GM21515 (cell line): ENCODE results near the gene CPTP.
A peak's percentile ranks its signal among the peaks of the same experiment; 100 is the strongest.
"Not testable (repeated sequence)": the region's sequence is repeated elsewhere in the genome, so short reads cannot be mapped to it uniquely, and the experiment has no call there.

Source experiments
- ATAC-seq: cut with Tn5 transposase; IDR thresholded peaks from one replicate; pipeline ENCODE4 v1.9.1; 2021; ENCODE audit not compliant: unreplicated experiment

The CPTP gene

GRCh38 chr1:1360506-1361169, 36.0 kb downstream of the CPTP start:
- no peak for ATAC-seq

DNA sequence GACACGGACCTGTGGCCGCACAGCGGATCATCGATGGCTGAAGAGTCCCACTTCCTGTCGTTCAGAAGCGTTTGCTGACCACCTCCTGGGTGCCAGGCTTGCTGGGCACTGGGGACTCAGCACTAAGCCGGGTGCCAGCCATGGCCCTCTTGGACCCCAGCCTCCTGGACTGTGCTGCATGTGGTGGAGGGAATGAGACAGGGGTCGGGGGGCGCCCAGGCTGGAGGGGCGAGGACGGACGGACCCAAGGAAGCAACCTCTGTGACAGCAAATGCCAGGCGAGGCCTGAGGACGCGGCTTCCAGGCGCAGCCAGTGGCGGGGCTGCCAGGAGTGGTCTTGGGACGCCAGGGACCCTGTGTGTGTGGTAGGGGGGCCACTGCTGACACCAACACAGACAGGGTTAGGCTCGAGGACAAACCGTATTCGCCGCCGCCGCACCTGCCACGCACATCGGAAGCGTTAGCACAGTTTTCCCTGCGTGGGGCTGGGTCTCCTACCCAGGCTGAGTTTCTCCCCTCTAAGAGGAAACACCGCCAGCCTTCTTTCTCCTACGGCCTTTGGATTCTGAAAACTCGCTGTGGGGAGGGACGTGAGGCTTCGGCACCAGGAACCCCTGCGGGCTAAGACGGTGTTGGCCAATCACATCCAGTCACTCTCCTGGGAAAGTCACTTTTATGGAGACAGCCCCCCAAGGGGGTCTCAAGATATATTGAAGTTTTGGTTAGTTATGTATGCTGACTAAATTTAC, 36.8 kb downstream of the CPTP start:
- no peak for ATAC-seq

DNA sequence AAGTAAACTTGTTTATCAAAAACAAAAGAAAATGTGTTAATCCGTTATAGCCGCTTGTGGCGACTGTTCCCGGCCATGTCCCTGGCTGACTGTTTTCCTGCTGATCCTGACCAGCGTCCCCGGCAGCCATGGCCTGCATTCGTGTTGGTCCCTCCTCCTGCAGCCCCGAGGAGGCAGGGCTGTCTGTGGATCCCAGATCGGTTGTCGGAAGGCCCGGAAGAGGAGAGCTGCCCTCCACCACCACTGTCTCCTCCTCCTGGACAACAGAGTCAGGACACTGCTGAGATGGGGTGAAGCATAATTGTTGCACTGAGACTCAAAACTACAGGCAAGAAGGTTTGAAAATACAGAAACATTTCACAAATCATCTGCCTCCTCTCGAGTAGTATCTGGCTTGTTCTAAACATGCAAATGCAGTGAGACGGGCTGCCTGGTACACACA, 37.4 kb downstream of the CPTP start:
- ATAC-seq, result no peak

GRCh38 chr1:1364266-1364665, 39.7 kb downstream of the CPTP start:
- ATAC-seq, result no peak

GRCh38 chr1:1365875-1366698, 41.5 kb downstream of the CPTP start:
- ATAC-seq, result no peak

GRCh38 chr1:1366699-1367066, 42.1 kb downstream of the CPTP start:
- no peak for ATAC-seq

GRCh38 chr1:1367315-1367714, 42.7 kb downstream of the CPTP start:
- ATAC-seq, result no peak

DNA sequence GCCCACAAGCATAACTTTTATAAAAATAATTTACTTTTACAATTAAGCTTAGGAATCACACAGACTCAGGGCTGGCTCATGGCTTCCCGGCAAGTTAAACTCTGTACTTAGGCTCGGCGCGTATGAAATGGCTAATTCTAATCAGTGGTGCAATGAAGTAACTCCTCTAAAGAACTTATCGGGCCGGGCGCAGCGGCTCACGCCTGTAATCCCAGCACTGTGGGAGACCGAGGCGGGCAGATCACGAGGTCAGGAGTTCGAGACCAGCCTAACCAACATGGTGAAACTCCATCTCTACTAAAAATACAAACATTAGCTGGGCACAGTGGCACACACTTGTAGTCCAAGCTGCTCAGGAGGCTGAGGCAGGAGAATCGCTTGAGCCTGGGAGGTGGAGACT, 45.5 kb downstream of the CPTP start:
- not testable (repeated sequence) for ATAC-seq

- no peak for ATAC-seq
Measured at GRCh38 chr1:1370771-1371300, 46.2 kb downstream of the CPTP start.

GRCh38 chr1:1371364-1371745, 46.8 kb downstream of the CPTP start:
- ATAC-seq, result no peak

- ATAC-seq, result no peak
Measured at GRCh38 chr1:1371746-1372711, 47.4 kb downstream of the CPTP start.

DNA sequence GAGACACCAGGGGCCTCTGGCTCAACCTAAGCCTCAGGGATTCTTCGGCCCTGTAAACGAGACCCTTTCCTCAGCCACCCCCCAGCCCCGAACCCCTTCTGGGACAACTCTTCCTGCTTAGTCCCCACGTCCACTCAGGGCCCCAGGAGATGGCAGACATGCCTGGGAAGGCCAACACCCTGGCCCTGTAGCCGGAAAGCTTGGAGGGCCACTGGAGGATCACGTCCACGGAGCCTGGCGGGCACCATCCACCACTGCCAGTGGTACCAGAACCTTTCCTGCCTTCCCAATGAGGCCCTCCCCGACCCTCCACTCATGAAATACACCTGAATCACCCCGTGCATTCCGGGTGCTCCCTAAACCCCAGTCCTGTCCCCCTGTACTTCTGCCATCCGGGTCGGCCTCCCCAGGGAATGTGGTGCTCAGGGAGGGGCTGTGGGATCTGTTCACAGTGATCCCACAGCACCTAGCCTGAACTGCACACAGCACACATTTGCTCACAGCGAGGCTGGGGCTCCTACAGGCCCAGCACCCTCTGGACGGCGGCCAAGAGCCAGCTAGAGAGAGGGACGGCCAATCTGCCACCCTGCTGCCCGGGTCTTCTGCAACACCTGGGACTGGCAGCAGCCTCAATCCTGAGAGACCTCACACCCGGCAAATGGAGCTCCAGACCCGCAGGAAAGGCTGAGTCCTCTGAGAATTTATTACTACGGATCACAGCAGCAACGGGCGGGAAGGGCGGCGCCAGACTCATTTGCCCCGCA, 48.6 kb downstream of the CPTP start:
- no peak for ATAC-seq

- ATAC-seq, result no peak
Measured at GRCh38 chr1:1373815-1374588, 49.4 kb downstream of the CPTP start.

- ATAC-seq, result peak; percentile 3
Measured at GRCh38 chr1:1374589-1374928, 50.0 kb downstream of the CPTP start.

- peak; percentile 84 for ATAC-seq
Measured at GRCh38 chr1:1374929-1375662, 50.5 kb downstream of the CPTP start, which contains the start of gene AURKAIP1. AURKAIP1 (minus strand) TSS chr1:1375207; CDS start chr1:1374756, 451 bp downstream.

- ATAC-seq, result no peak
Measured at GRCh38 chr1:1376551-1377226, 52.1 kb downstream of the CPTP start.

GRCh38 chr1:1377540-1378205, 53.1 kb downstream of the CPTP start:
- no peak for ATAC-seq
